ENCODE data around the gene GOLGA6A.
A peak's percentile ranks its signal among the peaks of the same experiment; 100 is the strongest.
"Not testable (repeated sequence)": the region's sequence is repeated elsewhere in the genome, so short reads cannot be mapped to it uniquely, and the experiment has no call there.

The GOLGA6A gene

DNA sequence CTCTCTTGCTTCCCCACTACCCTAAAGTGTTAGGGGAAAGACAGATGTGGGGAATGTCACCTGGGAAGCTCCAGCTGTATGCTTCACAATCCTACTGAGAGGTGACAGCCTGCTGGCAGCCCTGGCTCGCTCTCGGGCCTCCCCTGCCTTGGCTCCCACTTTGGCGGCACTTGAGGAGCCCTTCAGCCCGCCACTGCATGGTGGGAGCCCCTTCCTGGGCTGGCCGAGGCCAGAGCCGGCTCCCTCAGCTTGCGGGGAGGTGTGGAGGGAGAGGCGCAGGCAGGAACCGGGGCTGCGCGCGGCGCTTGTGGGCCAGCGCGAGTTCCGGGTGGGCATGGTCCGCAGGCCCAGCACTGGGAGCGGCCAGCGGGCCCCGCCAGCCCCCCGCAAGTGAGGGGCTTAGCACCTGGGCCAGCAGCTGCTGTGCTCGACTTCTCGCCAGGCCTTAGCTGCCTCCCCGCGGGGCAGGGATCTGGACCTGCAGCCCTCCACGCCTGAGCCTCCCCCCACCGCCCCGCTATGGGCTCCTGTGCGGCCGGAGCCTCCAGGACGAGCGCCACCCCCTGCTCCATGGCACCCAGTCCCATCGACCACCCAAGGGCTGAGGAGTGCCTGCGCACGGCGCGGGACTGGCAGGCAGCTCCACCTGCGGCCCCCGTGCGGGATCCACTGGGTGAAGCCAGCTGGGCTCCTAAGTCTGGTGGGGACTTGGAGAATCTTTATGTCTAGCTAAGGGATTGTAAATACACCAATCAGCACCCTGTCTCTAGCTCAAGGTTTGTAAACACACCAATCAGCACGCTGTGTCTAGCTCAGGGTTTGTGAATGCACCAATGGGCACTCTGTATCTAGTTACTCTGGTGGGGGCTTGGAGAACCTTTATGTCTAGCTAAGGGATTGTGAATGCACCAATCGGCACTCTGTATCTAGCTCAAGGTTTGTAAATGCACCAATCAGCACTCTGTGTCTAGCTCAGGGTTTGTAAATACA lies 29.8 kb downstream of the GOLGA6A start:
- not testable (repeated sequence) for DNase-seq

- DNase-seq = peak; percentile 53
Measured at GRCh38 chr15:74050556-74051234, 31.7 kb downstream of the GOLGA6A start.

GRCh38 chr15:74050127-74050526 lies 32.2 kb downstream of the GOLGA6A start:
- no peak for DNase-seq

- no peak for DNase-seq
Measured at GRCh38 chr15:74046275-74046674, 36.1 kb downstream of the GOLGA6A start.

DNA sequence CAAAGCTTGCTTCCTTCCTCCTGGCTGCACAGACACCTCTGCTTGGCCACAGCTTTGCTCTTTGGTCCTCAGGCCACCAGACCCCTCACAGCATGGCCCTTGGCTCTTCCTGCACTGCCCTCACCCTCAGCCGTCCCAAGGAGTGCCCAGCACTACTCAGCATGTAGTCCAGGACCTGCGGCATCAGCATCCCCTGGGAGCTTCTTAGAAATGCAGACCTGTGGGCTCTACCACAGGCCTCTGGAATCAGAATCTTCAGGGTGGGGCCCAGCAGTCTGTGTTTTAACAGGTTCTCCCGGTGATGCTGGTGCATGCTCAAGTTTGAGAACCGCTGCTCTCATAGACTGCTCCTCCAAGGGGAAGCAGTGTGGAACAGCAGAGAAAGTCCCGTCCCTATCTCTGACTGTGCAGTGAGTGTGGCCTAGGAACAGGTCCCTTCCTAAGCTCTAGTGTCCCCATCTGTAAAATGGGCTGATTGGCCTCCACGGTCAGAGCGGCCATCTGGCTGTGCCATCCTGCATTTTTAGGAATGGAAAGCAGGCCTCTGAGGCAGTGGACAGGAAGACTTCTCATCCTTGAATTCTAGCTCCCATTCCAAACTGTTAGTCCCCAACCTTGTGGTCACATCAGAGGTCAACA lies 36.6 kb downstream of the GOLGA6A start:
- DNase-seq = no peak

DNA sequence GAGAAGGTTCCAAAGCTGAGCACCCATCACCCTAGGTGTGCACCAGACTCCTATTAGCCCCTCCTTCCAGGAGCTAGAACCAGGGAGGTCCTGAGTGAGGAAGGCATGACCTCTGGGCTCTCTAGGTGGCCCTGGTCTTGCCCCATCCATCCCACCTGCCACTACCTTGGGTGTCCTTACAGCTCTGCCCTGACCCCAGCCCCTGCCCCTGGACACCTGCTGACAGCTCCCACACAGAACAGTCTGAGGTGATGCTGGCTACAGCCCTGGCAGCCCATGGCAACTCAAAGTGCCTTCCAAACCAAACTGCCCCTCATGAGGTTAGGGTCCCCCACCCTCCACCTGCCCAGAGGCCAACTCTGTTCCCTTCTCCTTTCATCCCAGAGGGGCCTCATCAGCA lies 37.2 kb downstream of the GOLGA6A start:
- no peak for DNase-seq

DNA sequence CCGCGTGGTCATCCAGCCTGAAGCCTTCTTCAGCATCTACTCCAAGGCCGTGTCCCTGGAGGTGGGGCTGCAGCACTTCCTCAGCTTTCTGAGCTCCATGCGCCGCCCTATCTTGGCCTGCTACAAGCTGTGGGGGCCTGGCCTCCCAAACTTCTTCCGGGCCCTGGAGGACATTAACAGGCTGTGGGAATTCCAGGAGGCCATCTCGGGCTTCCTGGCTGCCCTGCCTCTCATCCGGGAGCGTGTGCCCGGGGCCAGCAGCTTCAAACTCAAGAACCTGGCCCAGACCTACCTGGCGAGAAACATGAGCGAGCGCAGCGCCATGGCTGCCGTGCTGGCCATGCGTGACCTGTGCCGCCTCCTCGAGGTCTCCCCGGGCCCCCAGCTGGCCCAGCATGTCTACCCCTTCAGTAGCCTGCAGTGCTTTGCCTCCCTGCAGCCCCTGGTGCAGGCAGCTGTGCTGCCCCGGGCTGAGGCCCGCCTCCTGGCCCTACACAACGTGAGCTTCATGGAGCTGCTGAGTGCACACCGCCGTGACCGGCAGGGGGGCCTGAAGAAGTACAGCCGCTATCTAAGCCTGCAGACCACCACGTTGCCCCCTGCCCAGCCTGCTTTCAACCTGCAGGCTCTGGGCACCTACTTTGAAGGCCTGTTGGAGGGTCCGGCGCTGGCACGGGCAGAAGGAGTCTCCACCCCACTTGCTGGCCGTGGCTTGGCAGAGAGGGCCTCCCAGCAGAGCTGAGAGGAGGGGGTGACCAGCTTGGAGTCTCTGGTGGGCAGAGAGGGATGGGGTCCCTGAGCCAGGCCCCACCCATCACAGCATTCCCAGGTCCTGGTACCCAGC lies 37.9 kb downstream of the GOLGA6A start:
- DNase-seq = no peak

DNA sequence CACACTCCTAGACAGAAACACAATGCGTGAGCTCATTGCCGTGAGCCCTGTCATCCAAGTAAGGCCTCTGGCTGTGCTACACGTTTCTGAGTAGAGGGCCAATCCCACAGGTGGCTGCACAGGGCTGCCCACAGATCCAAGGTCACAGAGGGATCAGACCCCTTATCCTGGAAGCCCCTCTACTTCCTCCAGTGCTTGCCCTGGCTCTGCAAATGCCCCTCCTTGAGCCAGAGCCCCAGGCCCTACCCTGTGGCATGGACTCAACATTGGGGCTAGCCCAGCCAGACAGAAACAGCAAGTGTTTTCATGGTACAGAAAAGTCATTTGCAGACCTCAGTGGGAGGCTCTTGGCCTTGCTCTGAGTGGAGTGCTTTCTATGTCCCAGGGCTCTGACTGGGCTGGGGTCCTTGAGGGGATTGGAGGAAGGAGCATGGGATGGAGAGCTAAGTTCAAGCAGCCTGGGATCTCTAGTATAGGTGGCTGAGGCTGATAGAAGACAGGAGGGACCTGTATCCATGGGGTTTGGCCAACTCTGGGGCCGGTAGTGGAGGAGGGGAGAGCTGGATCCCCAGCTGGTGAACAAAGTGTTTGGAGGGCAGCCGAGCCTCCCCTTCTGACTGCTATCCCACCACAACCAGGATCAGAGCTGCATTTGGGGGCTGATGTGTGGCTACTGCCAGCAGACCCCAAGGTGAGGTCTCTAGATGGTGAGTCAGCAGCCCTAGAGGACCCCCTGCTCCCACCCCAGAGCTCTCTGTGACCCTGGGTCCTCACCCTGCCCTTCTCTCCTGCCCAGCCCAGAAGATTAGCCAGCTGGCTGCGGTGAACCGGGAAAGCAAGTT lies 38.7 kb downstream of the GOLGA6A start:
- no peak for DNase-seq

GRCh38 chr15:74042603-74043424 lies 39.5 kb downstream of the GOLGA6A start:
- DNase-seq = no peak

GRCh38 chr15:74041777-74042435 lies 40.4 kb downstream of the GOLGA6A start:
- no peak for DNase-seq

GRCh38 chr15:74041311-74041756 lies 41.0 kb downstream of the GOLGA6A start:
- DNase-seq = peak; percentile 71

DNA sequence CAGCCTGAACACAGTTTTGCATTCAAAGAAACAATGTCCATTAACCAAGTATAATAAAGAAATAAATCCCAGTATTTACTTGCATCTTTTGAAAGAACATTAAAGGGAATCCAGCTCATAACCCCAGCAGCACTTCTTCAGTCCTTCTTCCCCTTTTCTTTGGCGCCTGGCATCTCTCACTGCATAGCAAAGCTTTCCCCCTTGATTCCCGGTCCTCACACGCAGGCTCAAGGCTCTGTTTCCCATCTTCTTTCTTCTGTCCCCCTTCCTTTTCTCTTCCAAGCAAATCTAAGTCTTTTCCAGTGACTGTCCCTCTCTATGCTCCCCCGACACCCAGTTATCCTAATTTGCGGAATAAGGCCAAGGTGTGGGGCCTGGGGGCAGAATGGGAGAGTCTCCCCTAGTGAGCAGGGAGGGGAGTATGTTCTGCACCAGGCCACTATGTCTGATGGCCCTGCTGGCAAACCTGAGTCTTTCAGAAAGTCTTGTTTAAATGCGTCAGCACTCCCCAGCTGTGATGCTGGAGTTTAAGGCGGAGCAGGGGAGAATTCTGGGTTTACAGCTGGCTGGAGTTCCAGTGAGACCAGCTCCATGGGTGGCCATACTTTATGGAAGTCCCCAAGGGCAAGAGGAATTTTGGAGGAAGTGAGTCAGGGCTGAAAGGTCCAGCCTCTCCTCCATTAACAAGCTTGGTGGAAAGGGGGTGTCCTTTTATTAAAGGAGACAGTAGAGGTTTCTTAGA lies 42.1 kb downstream of the GOLGA6A start:
- peak; percentile 99 for DNase-seq

DNA sequence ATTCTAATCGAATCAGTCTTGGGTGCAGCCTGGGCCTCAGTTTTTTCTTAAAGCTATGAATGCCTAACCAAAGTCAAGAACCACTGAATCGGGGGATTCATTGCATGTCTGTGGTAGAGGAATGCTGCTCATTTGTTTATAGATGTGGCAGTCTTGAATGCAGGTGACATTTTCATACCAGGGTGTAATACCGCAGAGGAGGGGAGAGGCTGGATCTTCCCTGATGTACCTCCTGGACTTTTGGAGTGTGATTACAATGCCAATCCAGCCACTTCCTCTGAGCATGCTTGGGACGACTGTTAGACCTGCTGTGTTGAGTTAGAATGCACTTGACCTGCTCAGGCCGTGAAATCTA lies 42.7 kb downstream of the GOLGA6A start:
- DNase-seq = no peak

GRCh38 chr15:74038707-74039655 lies 43.4 kb downstream of the GOLGA6A start:
- peak; percentile 48 for DNase-seq

DNA sequence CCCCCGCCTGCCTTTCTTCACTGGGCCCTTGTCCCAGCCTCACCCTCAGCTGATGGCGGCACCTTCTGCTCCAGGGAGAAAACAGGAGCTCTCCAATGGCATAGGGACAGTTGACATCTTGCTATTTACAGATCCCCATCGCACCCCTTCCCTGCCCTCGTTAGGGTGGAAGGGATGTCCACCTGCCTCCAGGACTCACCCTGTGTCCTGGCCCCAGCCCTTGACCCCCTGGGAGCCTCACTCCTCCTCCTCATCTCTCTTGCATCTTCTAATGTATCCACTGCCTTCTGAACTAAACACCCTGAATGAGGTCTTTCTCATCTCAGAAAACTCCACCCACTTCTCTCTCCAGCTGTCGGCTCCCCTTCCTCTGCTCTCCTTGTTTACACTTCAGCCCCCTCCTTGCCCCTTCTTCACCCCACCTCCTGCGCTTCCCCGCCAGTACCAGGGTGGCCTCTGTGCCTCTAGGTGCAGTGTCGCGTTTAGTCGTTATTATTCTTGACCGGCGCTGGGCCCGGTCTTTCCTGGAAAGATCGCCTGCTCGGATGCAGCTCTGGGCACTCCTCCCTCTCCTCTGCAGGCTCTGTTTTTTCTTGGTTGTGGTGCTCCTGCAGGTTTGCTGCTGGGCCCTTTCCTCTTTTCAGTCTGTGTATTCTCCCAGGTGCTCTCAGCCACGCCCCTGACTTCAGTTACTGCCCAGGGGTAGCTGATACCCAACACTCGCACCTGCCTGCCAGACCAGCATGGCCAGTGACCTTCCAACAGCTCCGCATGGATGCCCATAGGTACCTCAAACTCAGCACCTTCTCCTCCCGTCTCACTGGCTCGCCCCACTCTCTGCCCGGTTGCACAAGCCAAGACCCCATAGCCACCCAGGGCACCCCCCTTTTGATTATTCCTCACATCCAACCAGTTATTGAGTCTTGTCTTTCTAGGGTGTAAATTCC lies 44.9 kb downstream of the GOLGA6A start:
- no peak for DNase-seq

DNA sequence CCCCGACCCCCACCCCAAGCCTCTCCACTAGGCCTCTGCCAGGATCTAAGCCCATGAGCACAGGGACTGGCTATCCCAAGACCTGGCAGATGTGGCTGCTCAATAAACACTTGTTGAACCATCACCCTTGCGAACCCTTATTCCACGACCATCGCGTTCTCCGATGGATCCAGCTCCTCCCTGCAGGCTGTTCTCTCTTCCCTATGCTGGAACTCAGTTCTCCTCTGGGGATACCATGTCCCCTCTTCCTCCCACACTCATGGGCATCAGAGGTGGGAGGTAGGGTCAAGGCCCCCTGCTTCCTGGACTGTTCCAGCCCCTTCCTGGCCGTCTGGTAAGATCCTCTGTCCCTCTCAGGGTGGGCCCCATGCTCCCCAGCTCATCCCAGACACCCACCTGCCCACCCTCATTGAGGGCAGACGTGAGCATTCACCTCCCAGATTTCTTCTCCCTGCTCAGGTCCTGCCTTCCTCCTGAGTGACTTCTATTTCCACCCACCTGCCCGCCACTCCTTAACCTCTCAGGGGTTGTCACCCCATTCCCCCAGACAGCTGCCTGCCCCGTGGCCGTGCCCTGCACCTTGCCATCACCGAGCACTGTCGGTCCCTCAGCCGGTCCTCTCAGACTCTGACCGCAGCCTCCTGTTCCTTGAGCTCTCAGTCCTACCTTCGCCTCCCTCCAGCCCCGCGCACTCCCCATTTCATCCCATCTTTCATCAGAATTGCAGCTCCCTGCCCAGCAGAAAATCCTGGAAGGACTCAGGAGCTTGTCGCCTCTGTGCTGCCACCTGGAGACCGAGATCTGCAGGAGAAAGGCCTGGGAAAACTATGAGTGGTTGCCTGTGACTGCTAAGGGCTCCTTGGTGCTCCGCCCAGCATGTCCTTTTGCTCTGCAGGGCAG lies 45.8 kb downstream of the GOLGA6A start:
- peak; percentile 74 for DNase-seq
